Loucy (cell line): Measurements from ENCODE around the gene ZNF786.

Experiments used
- H2AFZ ChIP-seq: fragments of 200-600 bp; sonication (generic); 2 replicates; pipeline ENCODE4 v1.6.0; 2016; ENCODE audit warnings: antibody characterized with exemption, mild to moderate bottlenecking, low read length, moderate library complexity
- H3F3A ChIP-seq: fragments of 200-600 bp; 2 replicates; pipeline ENCODE4 v1.6.0; 2016; ENCODE audit warnings: antibody characterized with exemption, low read depth, mild to moderate bottlenecking
- H3K27me3 ChIP-seq: fragments of 200-600 bp; sonication (generic); 2 replicates; pipeline ENCODE4 v1.6.1; 2014; ENCODE audit warnings: low read length, mild to moderate bottlenecking; ENCODE audit not compliant: insufficient read depth, poor library complexity, severe bottlenecking
- H3K36me3 ChIP-seq: fragments of 200-600 bp; sonication (generic); 2 replicates; pipeline ENCODE4 v1.6.1; 2016; ENCODE audit warnings: low read length; ENCODE audit not compliant: insufficient read depth
- H3K4me1 ChIP-seq: fragments of 200-600 bp; sonication (generic); 2 replicates; pipeline ENCODE4 v1.5.1; 2014; ENCODE audit warnings: low read length, mild to moderate bottlenecking; ENCODE audit not compliant: insufficient read depth, poor library complexity, severe bottlenecking
- H3K4me2 ChIP-seq: fragments of 200-600 bp; sonication (generic); 2 replicates; pipeline ENCODE4 v1.6.0; 2014; ENCODE audit warnings: antibody characterized with exemption, low read length, low read depth, mild to moderate bottlenecking; ENCODE audit not compliant: poor library complexity, severe bottlenecking
- H3K4me3 ChIP-seq: fragments of 200-600 bp; sonication (generic); 2 replicates; pipeline ENCODE4 v1.5.1; 2014; ENCODE audit warnings: low read length, mild to moderate bottlenecking, mixed read lengths; ENCODE audit not compliant: poor library complexity, severe bottlenecking
- H3K79me2 ChIP-seq: fragments of 200-600 bp; sonication (generic); 2 replicates; pipeline ENCODE4 v1.6.1; 2014; ENCODE audit warnings: low read length; ENCODE audit not compliant: insufficient read depth
- H3K9ac ChIP-seq: fragments of 200-600 bp; sonication (generic); 2 replicates; pipeline ENCODE4 v1.6.0; 2014; ENCODE audit warnings: mild to moderate bottlenecking, low read depth, low read length, moderate library complexity; ENCODE audit not compliant: poor library complexity, severe bottlenecking
- H3K9me2 ChIP-seq: fragments of 200-600 bp; sonication (generic); replicated peaks from 2 replicates; pipeline ENCODE4 v1.6.1; 2016; ENCODE audit warnings: low read depth, low read length, mixed read lengths
- H3K9me3 ChIP-seq: fragments of 200-600 bp; sonication (generic); 2 replicates; pipeline ENCODE4 v1.6.1; 2014; ENCODE audit warnings: mild to moderate bottlenecking, antibody characterized with exemption, low read length, low read depth; ENCODE audit not compliant: insufficient read depth
- H4K20me1 ChIP-seq: fragments of 200-600 bp; sonication (generic); 2 replicates; pipeline ENCODE4 v1.6.0; 2014; ENCODE audit warnings: antibody characterized with exemption, low read length, mild to moderate bottlenecking; ENCODE audit not compliant: insufficient read depth, poor library complexity, severe bottlenecking
- CTCF ChIP-seq: fragments of 200-600 bp; sonication (generic); conservative IDR thresholded peaks from 2 replicates; pipeline ENCODE4 v1.5.1; 2014; ENCODE audit warnings: mild to moderate bottlenecking, antibody characterized with exemption, low read length
- EZH2phosphoT487 ChIP-seq: fragments of 200-600 bp; IDR thresholded peaks from 2 replicates; pipeline ENCODE4 v1.6.1; 2018; ENCODE audit warnings: antibody characterized with exemption, mild to moderate bottlenecking, moderate library complexity, borderline replicate concordance

The ZNF786 gene

DNA sequence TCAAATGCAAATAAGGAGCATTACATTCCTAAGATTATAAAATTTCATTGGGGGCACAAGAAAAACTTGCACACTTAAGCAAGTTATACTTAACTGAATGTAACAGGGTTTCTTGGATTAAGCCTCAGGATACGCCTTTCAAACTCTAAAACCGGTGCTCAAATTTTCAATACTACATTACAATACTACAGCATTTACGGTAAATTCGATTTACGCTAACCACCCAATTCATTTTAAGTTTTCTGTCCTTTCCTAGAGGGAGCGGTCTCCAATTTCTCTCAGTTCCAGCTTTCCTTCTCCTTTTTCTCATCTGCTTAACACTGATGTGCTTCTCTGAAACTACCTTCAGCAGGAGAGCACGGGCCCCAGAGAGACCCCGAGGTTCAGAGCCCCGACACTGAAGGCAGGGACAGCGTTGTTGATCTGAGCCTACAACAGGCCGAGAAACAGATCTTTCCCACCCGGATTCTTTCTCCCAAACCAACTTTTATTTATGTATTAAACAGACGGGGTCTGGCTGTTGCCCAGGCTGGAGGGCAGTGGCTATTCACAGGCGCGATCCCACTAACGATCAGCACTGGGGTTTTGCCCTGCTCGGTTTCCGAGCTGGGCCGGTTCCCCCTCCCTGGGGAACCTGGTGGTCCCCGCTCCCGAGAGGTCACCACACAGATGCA lies 34.8 kb upstream of the ZNF786 start:
- Histone ChIP-seq H3F3A (no peaks in the 10 kb centered on the region), H3K9me3 (peaks cover 3% of the 10 kb centered on the region; the same call in 1 of the 2 replicates), H3K9ac (peak overlapping the region; percentile 100), H3K4me3 (peak overlapping the region; percentile 99), H3K4me1 (peaks cover 18% of the 10 kb centered on the region), H4K20me1 (no peaks in the 10 kb centered on the region), H2AFZ (peak overlapping the region; percentile 71; the same call in 1 of the 2 replicates), H3K9me2 (no peaks in the 10 kb centered on the region), H3K79me2 (peaks cover 36% of the 10 kb centered on the region), H3K27me3 (no peaks in the 10 kb centered on the region), H3K36me3 (peaks cover 3% of the 10 kb centered on the region; the same call in 1 of the 2 replicates), H3K4me2 (peak overlapping the region; percentile 99)
- TF ChIP-seq EZH2phosphoT487 (no peak), CTCF (no peak)

DNA sequence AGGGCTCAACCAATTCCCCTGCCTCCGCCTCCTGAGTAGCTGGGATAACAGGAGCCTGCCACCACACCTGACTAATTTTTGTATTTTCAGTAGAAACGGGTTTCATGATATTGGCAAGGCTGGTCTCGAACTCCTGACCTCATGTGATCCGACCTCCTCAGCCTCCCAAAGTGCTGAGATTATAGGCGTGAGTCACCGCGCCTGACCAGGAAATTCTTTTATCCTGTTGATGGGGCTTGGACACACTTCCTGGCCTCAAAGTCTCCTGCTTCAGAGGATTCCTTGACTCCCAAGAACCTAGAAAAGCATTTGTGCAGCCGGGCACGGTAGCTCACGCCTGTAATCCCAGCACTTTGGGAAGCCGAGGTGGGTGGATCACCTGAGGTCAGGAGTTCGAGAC lies 19.5 kb upstream of the ZNF786 start:
- Histone ChIP-seq H4K20me1 (no peaks in the 10 kb centered on the region), H3K79me2 (no peaks in the 10 kb centered on the region), H3K36me3 (no peaks in the 10 kb centered on the region), H3K4me2 (no peak overlapping the region), H3K9ac (no peak overlapping the region), H3K27me3 (no peaks in the 10 kb centered on the region), H3K9me2 (no peaks in the 10 kb centered on the region), H3K4me1 (no peaks in the 10 kb centered on the region), H3F3A (no peaks in the 10 kb centered on the region), H3K4me3 (no peak overlapping the region), H2AFZ (no peak overlapping the region), H3K9me3 (no peaks in the 10 kb centered on the region)
- TF ChIP-seq CTCF (no peak), EZH2phosphoT487 (no peak)

DNA sequence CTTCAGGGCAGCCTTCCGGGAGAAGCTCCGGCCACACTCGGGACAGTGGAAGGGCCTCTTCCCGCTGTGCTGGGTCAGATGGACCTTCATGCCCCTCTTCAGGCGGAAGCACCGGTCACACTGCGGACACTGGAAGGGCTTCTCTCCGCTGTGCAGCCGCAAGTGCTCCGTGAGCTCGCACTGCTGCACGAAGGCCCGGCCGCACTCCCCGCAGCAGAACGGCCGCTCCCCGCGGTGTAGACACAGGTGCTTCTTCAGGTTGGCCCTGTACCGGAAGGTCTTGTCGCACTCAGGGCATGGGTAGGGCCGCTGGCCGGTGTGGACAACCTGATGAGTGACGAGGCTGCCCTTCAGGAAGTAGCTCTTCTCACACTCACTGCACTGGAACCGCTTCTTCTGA lies 14.2 kb upstream of the ZNF786 start:
- no peaks in the 10 kb centered on the region for H3K36me3 ChIP-seq
- no peaks in the 10 kb centered on the region for H3K9me3 ChIP-seq
- no peaks in the 10 kb centered on the region for H4K20me1 ChIP-seq
- no peaks in the 10 kb centered on the region for H3K79me2 ChIP-seq
- no peak overlapping the region for H3K4me3 ChIP-seq
- no peak overlapping the region for H2AFZ ChIP-seq
- no peaks in the 10 kb centered on the region for H3K4me1 ChIP-seq
- no peak overlapping the region for H3K9ac ChIP-seq
- H3K27me3 ChIP-seq, result no peaks in the 10 kb centered on the region
- no peaks in the 10 kb centered on the region for H3K9me2 ChIP-seq
- H3F3A ChIP-seq, result no peaks in the 10 kb centered on the region
- TF ChIP-seq CTCF (no peak), EZH2phosphoT487 (no peak)
- no peak overlapping the region for H3K4me2 ChIP-seq
